Measurements from ENCODE around the gene MCMBP. TPM values are rescaled to one million over a fixed set of nuclear protein-coding genes. Genes with fewer than 3 reads are reported as not detected.
"Not testable (repeated sequence)": the region's sequence is repeated elsewhere in the genome, so short reads cannot be mapped to it uniquely, and the experiment has no call there.

Gene MCMBP
- total RNA-seq, 3 donors from 2014 or later, result 49.9 to 56.4 (median 52.2) TPM

- DNase-seq (ENCODE audit: low spot score in 2 of 2), result no peak
- Histone ChIP-seq H3K4me1 (peaks cover 0 to 27% of the 10 kb centered on the region in 2 donors), H3K27ac (peak overlapping the region in 1 of 2 donors; percentile 41), H3K9me3 (no peaks in the 10 kb centered on the region), H3K4me3 (peak overlapping the region; percentile 79 to 94 (median 91)), H3K36me3 (no peaks in the 10 kb centered on the region), H3K27me3 (no peaks in the 10 kb centered on the region)
- intact Hi-C loops (cut with DNase I; ENCODE audit: low total_unique reads), result no loop called here
- no peak for TF ChIP-seq POLR2AphosphoS5 (IDR thresholded peaks at IDR 0.05)
- TF ChIP-seq POLR2A (IDR thresholded peaks at IDR 0.05), result no peak
- no peak for TF ChIP-seq CTCF (IDR thresholded peaks at IDR 0.05)
Observed at GRCh38 chr10:119893845-119894427, 21.3 kb upstream of the MCMBP start.

- intact Hi-C loops (cut with DNase I; ENCODE audit: low total_unique reads), result no loop called here
- no peak for TF ChIP-seq POLR2AphosphoS5 (IDR thresholded peaks at IDR 0.05)
- no peak for TF ChIP-seq CTCF (IDR thresholded peaks at IDR 0.05)
- TF ChIP-seq POLR2A (IDR thresholded peaks at IDR 0.05), result no peak
- Histone ChIP-seq H3K9me3 (no peaks in the 10 kb centered on the region), H3K36me3 (no peaks in the 10 kb centered on the region), H3K4me3 (peak overlapping the region; percentile 79 to 94 (median 91)), H3K27me3 (no peaks in the 10 kb centered on the region), H3K27ac (peak overlapping the region; percentile 95), H3K4me1 (peaks cover 0 to 27% of the 10 kb centered on the region in 2 donors)
- DNase-seq (ENCODE audit: low spot score in 2 of 2), result no peak
Observed at GRCh38 chr10:119893074-119893473, 20.4 kb upstream of the MCMBP start.

- Histone ChIP-seq H3K27me3 (no peaks in the 10 kb centered on the region), H3K4me1 (peaks cover 0 to 26% of the 10 kb centered on the region in 2 donors), H3K4me3 (peak within 1 kb of the TSS; percentile 79 to 94 (median 91)), H3K27ac (peak within 1 kb of the TSS; percentile 95), H3K9me3 (no peaks in the 10 kb centered on the region), H3K36me3 (no peaks in the 10 kb centered on the region)
- TF ChIP-seq POLR2AphosphoS5 (IDR thresholded peaks at IDR 0.05) (peak; percentile 92 to 97 (median 96)), CTCF (IDR thresholded peaks at IDR 0.05) (peak in 2 of 3 donors; percentile 18 to 41), POLR2A (IDR thresholded peaks at IDR 0.05) (peak; percentile 73)
- intact Hi-C loops (cut with DNase I; ENCODE audit: low total_unique reads), result no loop called here
- peak; percentile 94 to 95 for DNase-seq (ENCODE audit: low spot score in 2 of 2)
Observed at GRCh38 chr10:119892188-119893065, 19.8 kb upstream of the MCMBP start, which contains the start of gene SEC23IP. SEC23IP (plus strand) TSS chr10:119892730; CDS start chr10:119892783, 53 bp downstream.

- H3K27me3 ChIP-seq; H3K9me3 ChIP-seq; H3K36me3 ChIP-seq; intact Hi-C loops (cut with DNase I; ENCODE audit: low total_unique reads); DNase-seq (ENCODE audit: low spot score in 2 of 2): not testable (repeated sequence)
- Histone ChIP-seq H3K4me1 (peaks cover 0 to 20% of the 10 kb centered on the region in 2 donors), H3K4me3 (peak overlapping the region; percentile 79 to 94 (median 91)), H3K27ac (peak overlapping the region; percentile 95)
Observed at GRCh38 chr10:119891849-119892187, 19.2 kb upstream of the MCMBP start.

- H3K27ac ChIP-seq; H3K9me3 ChIP-seq; DNase-seq (ENCODE audit: low spot score in 2 of 2); intact Hi-C loops (cut with DNase I; ENCODE audit: low total_unique reads); H3K36me3 ChIP-seq; H3K4me3 ChIP-seq; H3K27me3 ChIP-seq: not testable (repeated sequence)
- H3K4me1 ChIP-seq, result peaks cover 0 to 15% of the 10 kb centered on the region in 2 donors
Observed at GRCh38 chr10:119890307-119890706, 17.7 kb upstream of the MCMBP start.

- intact Hi-C loops (cut with DNase I; ENCODE audit: low total_unique reads); H3K27me3 ChIP-seq; H3K4me3 ChIP-seq; DNase-seq (ENCODE audit: low spot score in 2 of 2); H3K27ac ChIP-seq; H3K36me3 ChIP-seq; H3K9me3 ChIP-seq: not testable (repeated sequence)
- peaks cover 0 to 13% of the 10 kb centered on the region in 2 donors for H3K4me1 ChIP-seq
Observed at GRCh38 chr10:119889201-119889600, 16.6 kb upstream of the MCMBP start.

- H3K9me3 ChIP-seq; intact Hi-C loops (cut with DNase I; ENCODE audit: low total_unique reads); H3K36me3 ChIP-seq; H3K27ac ChIP-seq; DNase-seq (ENCODE audit: low spot score in 2 of 2); H3K4me1 ChIP-seq; H3K27me3 ChIP-seq; H3K4me3 ChIP-seq: not testable (repeated sequence)
Observed at GRCh38 chr10:119888715-119889114, 16.1 kb upstream of the MCMBP start.

GRCh38 chr10:119886070-119886469 lies 13.4 kb upstream of the MCMBP start:
- H3K27ac ChIP-seq; H3K4me1 ChIP-seq; H3K27me3 ChIP-seq; H3K9me3 ChIP-seq; DNase-seq (ENCODE audit: low spot score in 2 of 2); H3K4me3 ChIP-seq; H3K36me3 ChIP-seq; intact Hi-C loops (cut with DNase I; ENCODE audit: low total_unique reads): not testable (repeated sequence)

GRCh38 chr10:119883901-119884611 lies 11.4 kb upstream of the MCMBP start:
- H3K4me1 ChIP-seq; DNase-seq (ENCODE audit: low spot score in 2 of 2); H3K4me3 ChIP-seq; H3K27me3 ChIP-seq; H3K36me3 ChIP-seq; intact Hi-C loops (cut with DNase I; ENCODE audit: low total_unique reads); H3K9me3 ChIP-seq; H3K27ac ChIP-seq: not testable (repeated sequence)
